ENCODE data around the gene LGI4. TPM values are rescaled to one million over a fixed set of nuclear protein-coding genes. Genes with fewer than 3 reads are reported as not detected.

The LGI4 gene
- total RNA-seq, 1 experiment from 2014 or later: not detected

GRCh38 chr19:35140962-35141836, 6.3 kb upstream of the LGI4 start:
- Histone ChIP-seq H3K9me2 (replicated peaks; ENCODE audit: insufficient read depth, low read length) (no peaks in the 10 kb centered on the region), H3K4me2 (ENCODE audit: low read depth, low read length, poor library complexity, severe bottlenecking) (peak overlapping the region; percentile 54), H3K36me3 (ENCODE audit: insufficient read depth, low read length) (no peaks in the 10 kb centered on the region), H4K20me1 (ENCODE audit: insufficient read depth, low read depth, low read length) (no peaks in the 10 kb centered on the region), H3K4me1 (ENCODE audit: low read length) (peaks cover 18% of the 10 kb centered on the region), H3K27me3 (ENCODE audit: low read length) (no peaks in the 10 kb centered on the region), H3K9ac (ENCODE audit: low read length) (peak overlapping the region; percentile 29), H3K27ac (ENCODE audit: low read length) (no peak overlapping the region), H3K4me3 (ENCODE audit: low read length) (peak overlapping the region; percentile 35; the same call in 1 of the 2 replicates), H3K9me3 (ENCODE audit: low read length) (no peaks in the 10 kb centered on the region), H2AFZ (ENCODE audit: low read length) (peak overlapping the region; percentile 43; the same call in 1 of the 2 replicates), H3K79me2 (ENCODE audit: low read length) (no peaks in the 10 kb centered on the region)
- DNase-seq: peak; percentile 97

- Histone ChIP-seq H2AFZ (ENCODE audit: low read length) (no peak overlapping the region), H3K4me1 (ENCODE audit: low read length) (peaks cover 18% of the 10 kb centered on the region), H3K27ac (ENCODE audit: low read length) (no peak overlapping the region), H3K27me3 (ENCODE audit: low read length) (no peaks in the 10 kb centered on the region), H3K36me3 (ENCODE audit: insufficient read depth, low read length) (no peaks in the 10 kb centered on the region), H4K20me1 (ENCODE audit: insufficient read depth, low read depth, low read length) (no peaks in the 10 kb centered on the region), H3K9me2 (replicated peaks; ENCODE audit: insufficient read depth, low read length) (no peaks in the 10 kb centered on the region), H3K4me3 (ENCODE audit: low read length) (no peak overlapping the region), H3K9me3 (ENCODE audit: low read length) (no peaks in the 10 kb centered on the region), H3K79me2 (ENCODE audit: low read length) (no peaks in the 10 kb centered on the region), H3K4me2 (ENCODE audit: low read depth, low read length, poor library complexity, severe bottlenecking) (no peak overlapping the region), H3K9ac (ENCODE audit: low read length) (no peak overlapping the region)
- DNase-seq: no peak
These were observed 5.5 kb upstream of the LGI4 start for GRCh38 chr19:35140207-35140961.

- Histone ChIP-seq H2AFZ (ENCODE audit: low read length) (no peak within 1 kb of the TSS), H3K9me3 (ENCODE audit: low read length) (no peaks in the 10 kb centered on the region), H3K9ac (ENCODE audit: low read length) (no peak within 1 kb of the TSS)
These were observed 3.5 kb upstream of the LGI4 start, which contains the start of gene FXYD1 for GRCh38 chr19:35138305-35138892. Gene FXYD1, plus strand, starts transcription at chr19:35138824. Its CDS starts 1,256 bp downstream, at chr19:35140080.

GRCh38 chr19:35136977-35137702, 2.3 kb upstream of the LGI4 start:
- H3K9me2 ChIP-seq (replicated peaks; ENCODE audit: insufficient read depth, low read length): no peaks in the 10 kb centered on the region
- H4K20me1 ChIP-seq (ENCODE audit: insufficient read depth, low read depth, low read length): no peaks in the 10 kb centered on the region
- H3K9me3 ChIP-seq (ENCODE audit: low read length): no peaks in the 10 kb centered on the region
- DNase-seq: no peak
- no peak overlapping the region for H3K27ac ChIP-seq (ENCODE audit: low read length)
- peaks cover 12% of the 10 kb centered on the region for H3K4me1 ChIP-seq (ENCODE audit: low read length)
- H2AFZ ChIP-seq (ENCODE audit: low read length): no peak overlapping the region
- H3K36me3 ChIP-seq (ENCODE audit: insufficient read depth, low read length): no peaks in the 10 kb centered on the region
- H3K4me2 ChIP-seq (ENCODE audit: low read depth, low read length, poor library complexity, severe bottlenecking): no peak overlapping the region
- H3K27me3 ChIP-seq (ENCODE audit: low read length): no peaks in the 10 kb centered on the region
- H3K9ac ChIP-seq (ENCODE audit: low read length): no peak overlapping the region
- H3K79me2 ChIP-seq (ENCODE audit: low read length): no peaks in the 10 kb centered on the region
- H3K4me3 ChIP-seq (ENCODE audit: low read length): no peak overlapping the region

More at GRCh38 chr19:35138305-35138892, 3.5 kb upstream of the LGI4 start, which contains the start of gene FXYD1:
- no peaks in the 10 kb centered on the region for H3K36me3 ChIP-seq (ENCODE audit: insufficient read depth, low read length)
- H3K27ac ChIP-seq (ENCODE audit: low read length): no peak within 1 kb of the TSS
- H3K9me2 ChIP-seq (replicated peaks; ENCODE audit: insufficient read depth, low read length): no peaks in the 10 kb centered on the region
- H3K4me2 ChIP-seq (ENCODE audit: low read depth, low read length, poor library complexity, severe bottlenecking): no peak within 1 kb of the TSS
- H3K4me3 ChIP-seq (ENCODE audit: low read length): no peak within 1 kb of the TSS
- H3K27me3 ChIP-seq (ENCODE audit: low read length): no peaks in the 10 kb centered on the region
- DNase-seq: no peak
- H3K4me1 ChIP-seq (ENCODE audit: low read length): peaks cover 18% of the 10 kb centered on the region
- no peaks in the 10 kb centered on the region for H4K20me1 ChIP-seq (ENCODE audit: insufficient read depth, low read depth, low read length)
- H3K79me2 ChIP-seq (ENCODE audit: low read length): no peaks in the 10 kb centered on the region

- Histone ChIP-seq H4K20me1 (ENCODE audit: insufficient read depth, low read depth, low read length) (no peaks in the 10 kb centered on the region), H3K9me2 (replicated peaks; ENCODE audit: insufficient read depth, low read length) (no peaks in the 10 kb centered on the region), H2AFZ (ENCODE audit: low read length) (no peak overlapping the region), H3K4me1 (ENCODE audit: low read length) (peaks cover 4% of the 10 kb centered on the region), H3K9me3 (ENCODE audit: low read length) (no peaks in the 10 kb centered on the region), H3K36me3 (ENCODE audit: insufficient read depth, low read length) (no peaks in the 10 kb centered on the region), H3K79me2 (ENCODE audit: low read length) (no peaks in the 10 kb centered on the region), H3K27ac (ENCODE audit: low read length) (no peak overlapping the region), H3K9ac (ENCODE audit: low read length) (no peak overlapping the region), H3K4me2 (ENCODE audit: low read depth, low read length, poor library complexity, severe bottlenecking) (no peak overlapping the region), H3K27me3 (ENCODE audit: low read length) (no peaks in the 10 kb centered on the region), H3K4me3 (ENCODE audit: low read length) (no peak overlapping the region)
- no peak for DNase-seq
These were observed 1.4 kb upstream of the LGI4 start for GRCh38 chr19:35136231-35136630.

GRCh38 chr19:35135389-35135909, 590 bp upstream of the LGI4 start:
- DNase-seq: peak; percentile 90
- no peak overlapping the region for H3K27ac ChIP-seq (ENCODE audit: low read length)
- no peaks in the 10 kb centered on the region for H3K9me2 ChIP-seq (replicated peaks; ENCODE audit: insufficient read depth, low read length)
- H3K4me3 ChIP-seq (ENCODE audit: low read length): no peak overlapping the region
- H3K4me1 ChIP-seq (ENCODE audit: low read length): no peaks in the 10 kb centered on the region
- no peaks in the 10 kb centered on the region for H3K36me3 ChIP-seq (ENCODE audit: insufficient read depth, low read length)
- H3K9me3 ChIP-seq (ENCODE audit: low read length): no peaks in the 10 kb centered on the region
- H3K27me3 ChIP-seq (ENCODE audit: low read length): no peaks in the 10 kb centered on the region
- H4K20me1 ChIP-seq (ENCODE audit: insufficient read depth, low read depth, low read length): no peaks in the 10 kb centered on the region
- H3K79me2 ChIP-seq (ENCODE audit: low read length): no peaks in the 10 kb centered on the region
- no peak overlapping the region for H3K4me2 ChIP-seq (ENCODE audit: low read depth, low read length, poor library complexity, severe bottlenecking)
- H2AFZ ChIP-seq (ENCODE audit: low read length): no peak overlapping the region
- H3K9ac ChIP-seq (ENCODE audit: low read length): no peak overlapping the region

GRCh38 chr19:35133826-35134225, 1.0 kb downstream of the LGI4 start:
- H3K79me2 ChIP-seq (ENCODE audit: low read length): no peaks in the 10 kb centered on the region
- H2AFZ ChIP-seq (ENCODE audit: low read length): no peak overlapping the region
- no peaks in the 10 kb centered on the region for H3K36me3 ChIP-seq (ENCODE audit: insufficient read depth, low read length)
- no peaks in the 10 kb centered on the region for H3K9me2 ChIP-seq (replicated peaks; ENCODE audit: insufficient read depth, low read length)
- H3K27ac ChIP-seq (ENCODE audit: low read length): no peak overlapping the region
- DNase-seq: no peak
- no peaks in the 10 kb centered on the region for H3K4me1 ChIP-seq (ENCODE audit: low read length)
- H3K4me3 ChIP-seq (ENCODE audit: low read length): no peak overlapping the region
- no peak overlapping the region for H3K4me2 ChIP-seq (ENCODE audit: low read depth, low read length, poor library complexity, severe bottlenecking)
- no peaks in the 10 kb centered on the region for H4K20me1 ChIP-seq (ENCODE audit: insufficient read depth, low read depth, low read length)
- H3K27me3 ChIP-seq (ENCODE audit: low read length): no peaks in the 10 kb centered on the region
- no peak overlapping the region for H3K9ac ChIP-seq (ENCODE audit: low read length)
- no peaks in the 10 kb centered on the region for H3K9me3 ChIP-seq (ENCODE audit: low read length)

Measured in Karpas-422 (cell line).